K562 (cell line): ENCODE results near the gene NUP35. TPM values are rescaled to one million over a fixed set of nuclear protein-coding genes. Genes with fewer than 3 reads are reported as not detected.
A peak's percentile ranks its signal among the peaks of the same experiment; 100 is the strongest.

ENCODE experiments used
- ATAC-seq: fragments of 200-7000 bp; cut with Tn5 transposase; 3 replicates; pipeline ENCODE4 v1.9.1; 2020; ENCODE audit warnings: moderate library complexity
- BruUV-seq: library from RNA; stranded (reverse); fragments of 400-500 nt; replicated peaks from 2 replicates; lab custom pipeline; 2021; lab: Mats Ljungman, UMichigan
- CTCF ChIA-PET: fragments of 300-600 bp; formaldehyde crosslinking; extraction: SDS; loops from one replicate; lab custom pipeline; 2021; ENCODE audit warnings: low intra/inter-chr PET ratio; lab: Yijun Ruan, JAX
- POLR2A ChIA-PET: fragments of 300-600, 350-650 bp; sonication (Branson Sonifier 250); formaldehyde crosslinking; extraction: SDS; loops from one replicate; lab custom pipeline; 2021; ENCODE audit warnings: antibody characterized with exemption, inconsistent platforms; lab: Yijun Ruan, JAX
- DNase-seq, 4 experiments: peaks; one replicate each; pipeline versions ENCODE4 v3.0.0 to v3.0.0-alpha.2; 2011 to 2018; ENCODE audit warnings: low spot score in 3 of 4, mixed read lengths in 3 of 4; ENCODE audit errors: extremely low read depth in 1 of 4
- FAIRE-seq: peaks from 2 replicates; lab custom pipeline; 2011; peaks lifted over from hg19 to GRCh38; lab: Jason Lieb, UNC
- H2AFZ ChIP-seq: 2 replicates; pipeline ENCODE4 v1.6.0; 2011; ENCODE audit warnings: low read depth, low read length, control low read depth, inconsistent platforms
- H3K27ac ChIP-seq: fragments of 200-600 bp; 3 replicates; pipeline ENCODE4 v1.8.0; 2011; ENCODE audit warnings: low read depth, mild to moderate bottlenecking, control low read depth, inconsistent platforms, low read length, moderate library complexity, mixed read lengths; ENCODE audit errors: extremely low read depth
- H3K27me3 ChIP-seq, 2 experiments: fragments of 300-600 bp in 1 of 2; 2 replicates in 1 of 2; 3 replicates in 1 of 2; pipeline versions ENCODE4 v1.6.0 to v1.8.0; 2011; ENCODE audit warnings: inconsistent platforms in 2 of 2, low read length in 2 of 2, mild to moderate bottlenecking in 1 of 2, mixed read lengths in 1 of 2, moderate library complexity in 1 of 2; ENCODE audit not compliant: control insufficient read depth in 2 of 2, insufficient read depth in 2 of 2
- H3K36me3 ChIP-seq: fragments of 300-600 bp; 3 replicates; pipeline ENCODE4 v1.8.0; 2011; ENCODE audit warnings: mild to moderate bottlenecking, low read length, inconsistent platforms; ENCODE audit not compliant: control insufficient read depth, insufficient read depth
- H3K4me1 ChIP-seq, 2 experiments: fragments of 200-600 bp in 1 of 2; replicated peaks in 1 of 2; 2 replicates in 1 of 2; 3 replicates in 1 of 2; pipeline versions ENCODE4 v1.5.1 to v1.8.0; 2011; ENCODE audit warnings: inconsistent platforms in 2 of 2, low read length in 2 of 2, mild to moderate bottlenecking in 1 of 2, mixed read lengths in 1 of 2, moderate library complexity in 1 of 2; ENCODE audit not compliant: control insufficient read depth in 2 of 2, insufficient read depth in 2 of 2
- H3K4me2 ChIP-seq: 2 replicates; pipeline ENCODE4 v1.6.1; 2011; ENCODE audit warnings: low read length, control low read depth, inconsistent platforms, mixed read lengths; ENCODE audit not compliant: insufficient read depth
- H3K4me3 ChIP-seq: fragments of 200-600 bp; sonication (generic), shearing (Covaris generic); 2 replicates; pipeline ENCODE4 v1.5.1; 2016; ENCODE audit warnings: control low read depth, inconsistent platforms
- H3K79me2 ChIP-seq: fragments of 200-600 bp; 3 replicates; pipeline ENCODE4 v1.8.0; 2011; ENCODE audit warnings: low read length, inconsistent platforms; ENCODE audit not compliant: control insufficient read depth, insufficient read depth
- H3K9ac ChIP-seq, 2 experiments: 2 replicates each; pipeline versions ENCODE4 v1.6.0 to v1.6.1; 2011; ENCODE audit warnings: low read depth in 2 of 2, low read length in 2 of 2, control low read depth in 1 of 2, inconsistent platforms in 1 of 2, mild to moderate bottlenecking in 1 of 2, mixed read lengths in 1 of 2; ENCODE audit not compliant: insufficient read depth in 1 of 2
- H3K9me1 ChIP-seq: one replicate; pipeline ENCODE4 v1.6.0; 2011; ENCODE audit warnings: inconsistent platforms, mild to moderate bottlenecking, low read length, moderate library complexity; ENCODE audit not compliant: control insufficient read depth, insufficient read depth
- H3K9me3 ChIP-seq: replicated peaks from 2 replicates; pipeline ENCODE4 v1.5.1; 2011; ENCODE audit warnings: low read depth, low read length, inconsistent platforms; ENCODE audit not compliant: control insufficient read depth, insufficient read depth
- H4K20me1 ChIP-seq: replicated peaks from 2 replicates; pipeline ENCODE4 v1.6.1; 2011; ENCODE audit warnings: low read length, inconsistent platforms, mixed read lengths; ENCODE audit not compliant: control insufficient read depth, insufficient read depth
- CBFA2T2 ChIP-seq: fragments of 450-650 bp; conservative IDR thresholded peaks from 2 replicates; pipeline ENCODE4 v1.6.1; 2017; ENCODE audit warnings: mild to moderate bottlenecking
- HDGF ChIP-seq: fragments of 450-650 bp; IDR thresholded peaks from 2 replicates; pipeline ENCODE4 v1.6.1; 2016
- MAFG ChIP-seq: fragments of 450-650 bp; conservative IDR thresholded peaks from 2 replicates; pipeline ENCODE4 v1.6.1; 2016; ENCODE audit warnings: missing genetic modification characterization, missing compliant biosample characterization
- MCM5 ChIP-seq: fragments of 450-650 bp; IDR thresholded peaks from 2 replicates; pipeline ENCODE4 v1.6.1; 2016; ENCODE audit warnings: low read depth
- PHB2 ChIP-seq: fragments of 450-650 bp; IDR thresholded peaks from 2 replicates; pipeline ENCODE4 v1.6.1; 2017; ENCODE audit warnings: low read depth
- POLR3G ChIP-seq: IDR thresholded peaks from 2 replicates; pipeline ENCODE4 v1.6.1; 2011; ENCODE audit not compliant: insufficient read length, insufficient replicate concordance; ENCODE audit errors: extremely low read depth
- ZNF3 ChIP-seq: fragments of 250-450 bp; sonication (Bioruptor Pico); IDR thresholded peaks from 2 replicates; pipeline ENCODE4 v1.5.0; 2021; ENCODE audit warnings: mild to moderate bottlenecking, moderate library complexity
- ZNF668 ChIP-seq: fragments of 250-450 bp; sonication (Bioruptor Pico); IDR thresholded peaks from 2 replicates; pipeline ENCODE4 v1.8.0; 2022; ENCODE audit warnings: mild to moderate bottlenecking, inconsistent platforms
- WGBS: fragments of 100-300 bp; shearing (Covaris generic); methylation state at CpG from one replicate; pipeline ENCODE4 v1.1.6; 2016; ENCODE audit warnings: low coverage, mixed read lengths; ENCODE audit not compliant: insufficient coverage; ENCODE audit errors: missing lambda C conversion rate; 5-methylcytosine and 5-hydroxymethylcytosine counted together
- in situ Hi-C: fragments of 300-500 bp; cut with MboI; formaldehyde crosslinking; loops from 4 replicates; pipeline ENCODE4 v1.15.0; 2018; ENCODE audit warnings: inconsistent platforms, mixed read lengths
- intact Hi-C: fragments of 100-400 bp; cut with micrococcal nuclease; formaldehyde crosslinking; loops from 2 replicates; pipeline ENCODE4 v1.14.2; 2022
- polyA plus RNA-seq, 8 experiments: library from polyadenylated mRNA; depleted of rRNA in 4 of 8; stranded (reverse) in 5 of 8; unstranded in 3 of 8; fragments of >200 nt; fragmentation: Nextera tagmentation in 2 of 8; fragmentation: Illumina TruSeq in 1 of 8; extraction: Ambion mirVana in 2 of 8; extraction: Trizol in 1 of 8; gene quantifications; 2 replicates each; pipeline versions ENCODE4 v1.2.1 to v1.2.3, GENCODE V29; 2011 to 2014; ENCODE audit warnings: inconsistent platforms in 1 of 8, missing spikeins in 1 of 8
- total RNA-seq, 7 experiments: library from RNA; depleted of rRNA in 6 of 7; stranded (reverse); fragments of >200 nt in 6 of 7; fragmentation: Illumina TruSeq in 2 of 7; extraction: Trizol in 2 of 7; gene quantifications; 2 replicates each; pipeline versions ENCODE4 v1.2.1 to v1.2.3, GENCODE V29; 2011 to 2021; ENCODE audit warnings: low replicate concordance in 1 of 7
- TF ChIP-seq, protein P1 (sequence below): conservative IDR thresholded peaks from 2 replicates; pipeline ENCODE4 v1.6.1; 2011; ENCODE audit warnings: low read depth, mild to moderate bottlenecking, low read length; ENCODE audit not compliant: control insufficient read depth
- TF ChIP-seq, protein P2 (sequence below): IDR thresholded peaks from 2 replicates; pipeline ENCODE4 v1.6.1; 2011; ENCODE audit not compliant: insufficient read length; ENCODE audit errors: extremely low read depth
- TF ChIP-seq, protein P3 (sequence below): fragments of 450-650 bp; formaldehyde crosslinking; IDR thresholded peaks from 2 replicates; pipeline ENCODE4 v1.4.0; 2020; ENCODE audit warnings: mild to moderate bottlenecking, moderate library complexity
- TF ChIP-seq, protein P4 (sequence below): fragments of 250-450 bp; sonication (Bioruptor Pico); IDR thresholded peaks from 2 replicates; pipeline ENCODE4 v1.4.0; 2020; ENCODE audit warnings: mild to moderate bottlenecking, moderate library complexity, borderline replicate concordance

The NUP35 gene
- total and polyA plus RNA-seq, 9 of the 15 experiments (the other 6 are each of a cell fraction or from before 2014, with no cell fraction given), result 24.5 to 78.2 (median 51.1) TPM

DNA sequence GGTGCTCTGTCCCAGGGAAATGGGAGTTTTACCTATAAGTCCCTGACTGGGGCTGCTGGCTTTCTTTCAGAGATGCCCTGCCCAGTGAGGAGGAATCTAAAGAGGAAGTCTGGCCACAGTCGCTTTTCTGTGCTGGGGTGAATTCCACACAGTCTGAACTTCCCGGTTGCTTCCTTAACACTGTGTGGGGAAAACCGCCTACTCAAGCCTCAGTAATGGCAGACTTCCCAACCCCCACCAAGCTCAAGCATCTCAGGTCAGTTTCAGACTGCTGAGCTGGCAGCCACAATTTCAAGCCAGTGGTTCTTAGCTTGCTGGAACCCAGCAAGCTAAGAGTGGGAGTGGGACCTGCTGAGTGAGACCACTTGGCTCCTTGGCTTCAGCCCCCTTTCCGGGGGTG, 54.9 kb downstream of the NUP35 start:
- intact Hi-C loops, result no loop called here
- DNase-seq (no peak), FAIRE-seq (no peak), ATAC-seq (peak; percentile 39)
- Histone ChIP-seq H4K20me1 (no peaks in the 10 kb centered on the region), H3K27ac (no peak overlapping the region), H3K79me2 (no peaks in the 10 kb centered on the region), H3K4me1 (no peaks in the 10 kb centered on the region), H3K4me3 (no peak overlapping the region), H3K9me1 (no peaks in the 10 kb centered on the region), H3K4me2 (no peak overlapping the region), H3K9me3 (peaks cover 5% of the 10 kb centered on the region; the same call in 1 of the 2 replicates), H2AFZ (no peak overlapping the region), H3K36me3 (peaks cover 34% of the 10 kb centered on the region; the same call in 2 of the 3 replicates), H3K27me3 (no peaks in the 10 kb centered on the region), H3K9ac (no peak overlapping the region)
- CTCF ChIA-PET, result no interaction called here
- no TSS peak for BruUV-seq
- WGBS, result 84% methylated on average over 4 of the region's 4 CpGs
- POLR2A ChIA-PET, result interaction anchor here (2.2 kb wide), 1 partner anchor 10 kb away, joined by 4 read pairs; no protein-coding TSS in a partner anchor
- in situ Hi-C loops, result no loop called here
- TF ChIP-seq MCM5, result no peak
- TF ChIP-seq PHB2, result no peak
- TF ChIP-seq, protein P1, sequence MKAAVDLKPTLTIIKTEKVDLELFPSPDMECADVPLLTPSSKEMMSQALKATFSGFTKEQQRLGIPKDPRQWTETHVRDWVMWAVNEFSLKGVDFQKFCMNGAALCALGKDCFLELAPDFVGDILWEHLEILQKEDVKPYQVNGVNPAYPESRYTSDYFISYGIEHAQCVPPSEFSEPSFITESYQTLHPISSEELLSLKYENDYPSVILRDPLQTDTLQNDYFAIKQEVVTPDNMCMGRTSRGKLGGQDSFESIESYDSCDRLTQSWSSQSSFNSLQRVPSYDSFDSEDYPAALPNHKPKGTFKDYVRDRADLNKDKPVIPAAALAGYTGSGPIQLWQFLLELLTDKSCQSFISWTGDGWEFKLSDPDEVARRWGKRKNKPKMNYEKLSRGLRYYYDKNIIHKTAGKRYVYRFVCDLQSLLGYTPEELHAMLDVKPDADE, result no peak
- no peak for TF ChIP-seq ZNF3 (CRISPR knock-in tag)
- TF ChIP-seq, protein P2, sequence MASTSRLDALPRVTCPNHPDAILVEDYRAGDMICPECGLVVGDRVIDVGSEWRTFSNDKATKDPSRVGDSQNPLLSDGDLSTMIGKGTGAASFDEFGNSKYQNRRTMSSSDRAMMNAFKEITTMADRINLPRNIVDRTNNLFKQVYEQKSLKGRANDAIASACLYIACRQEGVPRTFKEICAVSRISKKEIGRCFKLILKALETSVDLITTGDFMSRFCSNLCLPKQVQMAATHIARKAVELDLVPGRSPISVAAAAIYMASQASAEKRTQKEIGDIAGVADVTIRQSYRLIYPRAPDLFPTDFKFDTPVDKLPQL, result no peak
- TF ChIP-seq POLR3G, result no peak
- no peak for TF ChIP-seq CBFA2T2
- TF ChIP-seq, protein P3, sequence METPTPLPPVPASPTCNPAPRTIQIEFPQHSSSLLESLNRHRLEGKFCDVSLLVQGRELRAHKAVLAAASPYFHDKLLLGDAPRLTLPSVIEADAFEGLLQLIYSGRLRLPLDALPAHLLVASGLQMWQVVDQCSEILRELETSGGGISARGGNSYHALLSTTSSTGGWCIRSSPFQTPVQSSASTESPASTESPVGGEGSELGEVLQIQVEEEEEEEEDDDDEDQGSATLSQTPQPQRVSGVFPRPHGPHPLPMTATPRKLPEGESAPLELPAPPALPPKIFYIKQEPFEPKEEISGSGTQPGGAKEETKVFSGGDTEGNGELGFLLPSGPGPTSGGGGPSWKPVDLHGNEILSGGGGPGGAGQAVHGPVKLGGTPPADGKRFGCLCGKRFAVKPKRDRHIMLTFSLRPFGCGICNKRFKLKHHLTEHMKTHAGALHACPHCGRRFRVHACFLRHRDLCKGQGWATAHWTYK, result no peak
- TF ChIP-seq HDGF, result no peak
- TF ChIP-seq MAFG (tag), result no peak
- no peak for TF ChIP-seq ZNF668 (CRISPR knock-in tag)
- TF ChIP-seq, protein P4, sequence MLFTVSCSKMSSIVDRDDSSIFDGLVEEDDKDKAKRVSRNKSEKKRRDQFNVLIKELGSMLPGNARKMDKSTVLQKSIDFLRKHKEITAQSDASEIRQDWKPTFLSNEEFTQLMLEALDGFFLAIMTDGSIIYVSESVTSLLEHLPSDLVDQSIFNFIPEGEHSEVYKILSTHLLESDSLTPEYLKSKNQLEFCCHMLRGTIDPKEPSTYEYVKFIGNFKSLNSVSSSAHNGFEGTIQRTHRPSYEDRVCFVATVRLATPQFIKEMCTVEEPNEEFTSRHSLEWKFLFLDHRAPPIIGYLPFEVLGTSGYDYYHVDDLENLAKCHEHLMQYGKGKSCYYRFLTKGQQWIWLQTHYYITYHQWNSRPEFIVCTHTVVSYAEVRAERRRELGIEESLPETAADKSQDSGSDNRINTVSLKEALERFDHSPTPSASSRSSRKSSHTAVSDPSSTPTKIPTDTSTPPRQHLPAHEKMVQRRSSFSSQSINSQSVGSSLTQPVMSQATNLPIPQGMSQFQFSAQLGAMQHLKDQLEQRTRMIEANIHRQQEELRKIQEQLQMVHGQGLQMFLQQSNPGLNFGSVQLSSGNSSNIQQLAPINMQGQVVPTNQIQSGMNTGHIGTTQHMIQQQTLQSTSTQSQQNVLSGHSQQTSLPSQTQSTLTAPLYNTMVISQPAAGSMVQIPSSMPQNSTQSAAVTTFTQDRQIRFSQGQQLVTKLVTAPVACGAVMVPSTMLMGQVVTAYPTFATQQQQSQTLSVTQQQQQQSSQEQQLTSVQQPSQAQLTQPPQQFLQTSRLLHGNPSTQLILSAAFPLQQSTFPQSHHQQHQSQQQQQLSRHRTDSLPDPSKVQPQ, result no peak
